Fibroblast of mammary gland (primary cell): ENCODE data around the gene PREX1.

Experiments used
- DNase-seq: peaks from one replicate; pipeline ENCODE4 v3.0.0-alpha.2; 2010; ENCODE audit warnings: low read depth
- H3K4me3 ChIP-seq: 2 replicates; pipeline ENCODE4 v1.5.1; 2011; ENCODE audit warnings: low read depth, mild to moderate bottlenecking, low read length, moderate library complexity; ENCODE audit not compliant: control insufficient read depth
- TF ChIP-seq, protein P1 (sequence below): conservative IDR thresholded peaks from 2 replicates; pipeline ENCODE4 v1.5.1; 2011; ENCODE audit warnings: low read depth, low read length, inconsistent platforms; ENCODE audit not compliant: control insufficient read depth, insufficient read depth

The PREX1 gene

DNA sequence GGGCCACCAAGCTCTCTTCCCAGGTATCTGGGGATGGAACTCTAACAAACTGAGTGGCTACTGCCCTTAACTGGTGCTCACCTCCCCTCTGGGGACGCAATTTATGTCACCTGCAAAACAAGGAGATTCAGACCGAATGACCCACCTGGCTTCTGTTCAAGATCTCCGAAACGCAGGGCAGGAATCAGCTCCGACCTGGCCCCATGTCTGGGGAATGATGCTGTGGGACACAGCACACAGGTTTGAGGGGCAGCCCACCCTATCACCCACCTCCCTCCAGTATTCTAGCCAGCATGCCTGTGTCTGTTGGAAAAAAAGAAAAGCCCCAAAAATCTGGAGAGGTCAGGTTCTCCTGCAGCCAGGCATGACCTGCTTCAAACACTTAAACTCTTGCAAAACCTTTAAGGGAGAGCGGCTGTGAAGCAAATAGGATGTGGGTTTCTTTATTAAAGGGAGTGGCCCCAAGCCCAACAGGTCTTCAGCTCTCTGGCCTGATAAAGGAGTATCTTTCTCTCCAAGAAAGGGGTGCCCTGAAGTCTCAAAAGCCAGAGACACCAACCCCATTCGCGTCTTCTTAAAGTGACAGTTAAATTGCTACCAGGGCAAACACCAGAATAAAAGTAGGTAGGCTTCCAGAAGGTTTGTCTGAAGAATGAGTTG is 6.4 kb downstream of the PREX1 start:
- H3K4me3 ChIP-seq, result no peak overlapping the region
- DNase-seq, result no peak
- TF ChIP-seq, protein P1, sequence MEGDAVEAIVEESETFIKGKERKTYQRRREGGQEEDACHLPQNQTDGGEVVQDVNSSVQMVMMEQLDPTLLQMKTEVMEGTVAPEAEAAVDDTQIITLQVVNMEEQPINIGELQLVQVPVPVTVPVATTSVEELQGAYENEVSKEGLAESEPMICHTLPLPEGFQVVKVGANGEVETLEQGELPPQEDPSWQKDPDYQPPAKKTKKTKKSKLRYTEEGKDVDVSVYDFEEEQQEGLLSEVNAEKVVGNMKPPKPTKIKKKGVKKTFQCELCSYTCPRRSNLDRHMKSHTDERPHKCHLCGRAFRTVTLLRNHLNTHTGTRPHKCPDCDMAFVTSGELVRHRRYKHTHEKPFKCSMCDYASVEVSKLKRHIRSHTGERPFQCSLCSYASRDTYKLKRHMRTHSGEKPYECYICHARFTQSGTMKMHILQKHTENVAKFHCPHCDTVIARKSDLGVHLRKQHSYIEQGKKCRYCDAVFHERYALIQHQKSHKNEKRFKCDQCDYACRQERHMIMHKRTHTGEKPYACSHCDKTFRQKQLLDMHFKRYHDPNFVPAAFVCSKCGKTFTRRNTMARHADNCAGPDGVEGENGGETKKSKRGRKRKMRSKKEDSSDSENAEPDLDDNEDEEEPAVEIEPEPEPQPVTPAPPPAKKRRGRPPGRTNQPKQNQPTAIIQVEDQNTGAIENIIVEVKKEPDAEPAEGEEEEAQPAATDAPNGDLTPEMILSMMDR, result no peak

DNA sequence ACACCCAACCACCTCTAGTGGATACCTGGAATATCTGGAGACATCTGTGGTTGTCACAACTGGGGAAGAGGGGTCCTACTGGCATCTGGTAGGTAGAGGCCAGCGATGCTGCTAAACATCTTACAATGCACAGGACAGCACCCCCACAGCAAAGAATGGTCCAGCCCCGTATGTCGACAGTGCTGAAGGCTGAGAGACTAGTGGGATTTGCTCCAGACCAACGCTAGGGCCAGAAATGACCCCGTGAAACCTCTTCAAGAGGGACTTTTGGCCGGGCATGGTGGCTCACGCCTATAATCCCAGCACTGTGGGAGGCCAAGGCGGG is 7.2 kb downstream of the PREX1 start:
- H3K4me3 ChIP-seq, result no peak overlapping the region
- TF ChIP-seq, protein P1, result no peak
- DNase-seq, result no peak

GRCh38 chr20:48819821-48820648 is 7.8 kb downstream of the PREX1 start:
- DNase-seq, result no peak
- H3K4me3 ChIP-seq, result no peak overlapping the region
- TF ChIP-seq, protein P1, result no peak

DNA sequence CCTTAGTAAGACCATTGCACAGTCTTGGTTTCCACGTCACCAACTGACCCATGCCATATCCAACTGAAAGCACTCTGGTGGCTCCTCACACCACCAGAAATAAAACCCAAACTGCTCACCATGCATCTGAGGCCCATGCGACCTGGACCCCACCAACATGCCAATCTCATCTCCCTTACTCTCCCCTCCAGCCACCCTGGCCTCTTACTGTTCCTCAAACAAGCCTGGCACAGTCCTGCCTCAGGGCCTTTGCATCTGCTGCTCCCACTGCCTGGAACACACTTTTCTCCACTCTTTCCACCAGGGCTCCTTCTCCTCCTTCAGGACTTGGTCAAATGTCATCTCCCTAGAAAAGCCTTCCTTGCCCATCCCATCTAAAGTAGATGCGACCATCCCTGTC is 8.7 kb downstream of the PREX1 start:
- TF ChIP-seq, protein P1, result no peak
- H3K4me3 ChIP-seq, result no peak overlapping the region
- no peak for DNase-seq

DNA sequence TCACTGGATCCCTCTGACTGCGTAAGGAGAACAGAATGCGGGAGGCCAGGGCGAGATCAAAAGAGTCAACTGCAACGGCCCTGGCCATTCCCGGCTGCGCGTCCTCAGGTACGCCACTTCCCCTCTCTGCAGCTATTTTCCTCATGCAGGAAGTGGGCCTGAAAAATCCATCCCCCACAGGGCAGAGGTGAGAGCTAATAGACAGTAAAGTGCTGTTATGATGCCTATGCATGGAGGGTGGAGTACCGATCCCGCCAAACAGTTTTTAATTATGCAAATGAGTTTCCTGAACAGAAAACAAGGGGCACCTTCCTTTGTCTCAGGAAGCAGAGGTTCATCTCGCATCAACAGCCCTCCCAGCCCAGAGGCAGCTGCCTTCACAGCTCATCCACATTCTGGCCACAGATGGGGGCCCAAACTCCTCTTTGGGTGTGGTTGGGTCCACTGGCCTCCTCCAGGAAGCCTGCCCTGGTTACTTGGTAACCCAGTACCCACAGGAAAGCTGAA is 9.3 kb downstream of the PREX1 start:
- TF ChIP-seq, protein P1, result no peak
- DNase-seq, result no peak
- no peak overlapping the region for H3K4me3 ChIP-seq

DNA sequence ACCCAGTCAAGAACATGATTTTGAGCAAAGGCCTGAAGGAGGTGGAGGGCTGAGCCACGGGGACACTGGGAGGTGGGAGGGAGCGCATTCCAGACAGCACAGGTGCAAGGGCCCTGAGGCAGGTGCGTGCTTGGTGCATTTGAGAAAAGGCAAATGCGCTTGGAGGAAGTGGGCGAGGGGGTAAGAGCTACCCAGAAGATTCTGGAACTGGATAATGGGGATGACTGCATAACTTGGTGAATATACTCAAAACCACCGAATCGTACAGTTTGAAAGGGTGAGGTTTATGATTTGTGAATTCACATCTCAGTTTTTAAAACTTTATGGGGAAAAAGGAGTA is 9.8 kb downstream of the PREX1 start:
- no peak overlapping the region for H3K4me3 ChIP-seq
- no peak for DNase-seq
- TF ChIP-seq, protein P1, result no peak
